HG02981 (cell line): ENCODE results near the gene FOXJ3.

Source experiments
- ATAC-seq: cut with Tn5 transposase; IDR thresholded peaks from one replicate; pipeline ENCODE4 v1.9.1; 2021; ENCODE audit warnings: mild to moderate bottlenecking, moderate library complexity; ENCODE audit not compliant: unreplicated experiment

The FOXJ3 gene

DNA sequence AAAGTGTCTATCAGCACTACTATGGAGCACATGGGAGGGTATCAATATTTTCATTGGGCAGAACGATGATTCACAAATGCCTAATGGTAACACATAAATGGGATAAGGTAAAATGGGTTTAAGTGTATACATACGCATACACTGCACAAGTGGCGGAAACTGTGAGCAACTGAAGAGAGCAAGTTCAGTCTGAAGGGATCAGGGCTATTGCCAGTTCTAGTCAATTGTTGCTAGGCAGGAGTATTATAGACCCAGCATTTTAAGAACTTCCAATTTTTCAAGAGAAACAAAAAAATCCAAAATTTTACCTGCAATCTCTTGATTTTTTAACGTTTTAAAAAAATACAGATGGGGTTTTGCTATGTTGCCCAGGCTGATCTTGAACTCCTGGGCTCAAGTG, 23.1 kb downstream of the FOXJ3 start:
- no peak for ATAC-seq

GRCh38 chr1:42311138-42311537, 23.9 kb downstream of the FOXJ3 start:
- no peak for ATAC-seq

DNA sequence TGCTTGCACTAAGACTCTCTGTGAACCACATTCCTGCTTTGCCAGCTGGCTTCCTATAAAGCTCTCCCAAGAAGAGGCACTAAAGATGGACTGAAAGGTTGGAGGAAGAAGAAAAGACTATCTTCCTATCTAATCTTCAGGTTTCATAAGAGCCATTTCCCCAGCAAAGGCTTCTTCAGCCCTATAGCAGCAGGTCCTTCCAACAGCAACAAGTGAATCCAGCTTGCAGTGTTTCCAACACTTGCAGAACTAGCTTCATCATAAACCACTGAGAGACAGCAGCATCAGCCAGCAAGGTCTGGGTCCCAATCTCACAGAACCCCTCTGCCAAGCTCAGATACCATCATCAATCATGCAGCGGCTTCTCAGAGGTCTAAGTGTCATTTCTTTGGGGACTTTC, 28.1 kb downstream of the FOXJ3 start:
- ATAC-seq = no peak

DNA sequence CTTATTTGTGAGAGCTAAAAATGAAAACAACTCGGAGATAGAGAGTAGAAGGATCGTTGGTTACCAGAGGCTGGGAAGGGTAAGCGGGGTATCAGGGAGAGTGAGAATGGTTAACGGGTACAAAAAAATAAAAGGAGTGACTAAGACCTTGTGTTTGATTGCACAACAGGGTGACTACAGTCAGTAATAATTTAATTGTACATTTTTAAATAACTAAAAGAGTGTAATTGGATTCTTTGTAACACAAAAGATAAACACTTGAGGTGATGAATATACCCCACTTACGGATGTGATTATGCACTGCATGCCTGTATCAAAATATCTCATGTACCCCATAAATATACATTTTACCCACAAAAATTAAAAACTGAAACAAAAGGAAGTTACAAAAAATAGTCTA, 29.4 kb downstream of the FOXJ3 start:
- no peak for ATAC-seq

GRCh38 chr1:42302034-42302433, 33.0 kb downstream of the FOXJ3 start:
- no peak for ATAC-seq

DNA sequence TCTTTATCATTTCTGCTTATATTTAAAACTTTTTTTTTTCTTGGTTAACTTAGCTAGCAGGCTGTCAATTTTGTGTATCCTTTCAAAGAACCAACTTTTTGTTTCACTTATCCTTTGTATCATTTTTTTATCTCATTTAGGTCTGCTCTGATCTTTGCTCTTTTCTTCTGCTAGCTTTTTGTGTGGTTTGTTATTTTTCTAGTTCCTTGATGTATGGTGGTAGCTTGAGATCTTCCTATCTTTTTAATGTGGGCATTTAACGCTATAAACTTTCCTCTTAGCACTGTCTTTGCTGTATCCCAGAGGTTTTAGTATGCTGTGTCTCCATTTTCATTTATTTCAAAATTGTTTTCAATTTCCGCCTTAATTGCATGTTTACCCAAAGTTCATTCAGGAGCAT, 36.5 kb downstream of the FOXJ3 start:
- no peak for ATAC-seq

- ATAC-seq = no peak
Observed at GRCh38 chr1:42295816-42296215, 39.2 kb downstream of the FOXJ3 start.

DNA sequence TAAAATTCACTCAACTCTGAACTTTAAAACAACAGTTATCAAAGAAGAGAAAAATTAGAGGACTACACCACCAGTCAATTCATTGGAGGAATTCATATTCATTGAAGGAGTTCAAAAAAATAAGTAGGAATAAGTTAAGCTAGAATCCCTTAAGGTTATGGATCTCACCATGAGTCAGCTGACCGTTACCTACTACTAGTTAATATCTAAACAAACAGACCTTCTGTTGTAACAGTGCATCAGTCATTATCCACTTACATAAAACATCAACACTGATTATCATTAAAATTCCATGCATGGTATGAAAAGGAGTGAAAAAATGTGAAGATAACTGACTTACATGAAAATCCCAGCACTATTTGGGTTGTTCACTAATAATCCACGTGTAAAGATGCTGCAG, 44.9 kb downstream of the FOXJ3 start:
- no peak for ATAC-seq

DNA sequence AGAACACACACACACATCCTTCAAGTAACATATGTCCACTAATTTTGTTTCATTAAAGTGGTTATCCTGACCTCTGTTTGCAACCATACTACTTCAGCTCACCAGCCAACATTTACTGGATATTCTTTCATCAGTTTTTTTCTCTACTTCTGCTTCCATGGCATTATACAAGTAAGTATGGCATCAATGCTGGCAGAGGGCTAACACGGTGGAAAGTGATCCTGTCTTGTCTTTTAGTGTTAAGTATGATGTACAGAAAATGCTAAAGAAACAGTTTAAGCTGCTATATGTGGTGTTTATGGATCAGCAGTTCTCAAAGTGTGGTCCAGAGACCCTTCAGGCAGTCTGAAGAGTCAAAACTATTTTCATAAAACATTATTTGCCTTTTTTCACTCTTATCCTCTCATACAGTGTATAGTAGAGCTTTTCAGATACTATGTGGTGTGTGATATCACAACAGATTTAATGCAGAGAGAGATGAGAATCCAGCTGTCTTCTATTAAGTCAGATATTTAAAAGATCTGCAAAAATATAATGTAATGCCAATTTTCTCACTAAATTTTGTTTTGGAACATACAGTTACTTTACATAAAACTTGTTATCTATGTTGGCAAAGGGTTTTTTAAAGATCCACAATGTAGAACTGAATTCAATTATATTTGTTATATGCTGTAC, 46.6 kb downstream of the FOXJ3 start:
- no peak for ATAC-seq

GRCh38 chr1:42282867-42283583, 52.0 kb downstream of the FOXJ3 start:
- no peak for ATAC-seq

- ATAC-seq = no peak
Observed at GRCh38 chr1:42282024-42282579, 52.9 kb downstream of the FOXJ3 start.

DNA sequence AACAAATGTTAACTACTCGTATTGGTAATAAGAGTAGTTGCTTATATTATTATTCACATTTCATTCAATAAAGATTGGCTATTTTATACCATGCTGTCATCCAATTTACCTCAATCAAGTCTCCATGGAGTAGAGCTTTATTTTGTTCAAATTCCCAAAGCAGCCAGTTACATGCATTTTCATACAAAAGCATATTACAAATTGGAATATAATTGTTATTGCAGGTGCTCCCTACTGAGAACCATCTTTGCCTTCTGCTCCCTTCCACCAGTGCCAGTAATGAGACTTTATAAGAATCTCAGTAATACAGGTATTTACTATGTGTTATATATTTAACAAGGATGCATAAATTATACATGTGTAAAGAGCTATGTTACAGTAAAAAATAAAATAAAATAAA, 54.2 kb downstream of the FOXJ3 start:
- no peak for ATAC-seq

- ATAC-seq = no peak
Observed at GRCh38 chr1:42279055-42279454, 56.0 kb downstream of the FOXJ3 start.

DNA sequence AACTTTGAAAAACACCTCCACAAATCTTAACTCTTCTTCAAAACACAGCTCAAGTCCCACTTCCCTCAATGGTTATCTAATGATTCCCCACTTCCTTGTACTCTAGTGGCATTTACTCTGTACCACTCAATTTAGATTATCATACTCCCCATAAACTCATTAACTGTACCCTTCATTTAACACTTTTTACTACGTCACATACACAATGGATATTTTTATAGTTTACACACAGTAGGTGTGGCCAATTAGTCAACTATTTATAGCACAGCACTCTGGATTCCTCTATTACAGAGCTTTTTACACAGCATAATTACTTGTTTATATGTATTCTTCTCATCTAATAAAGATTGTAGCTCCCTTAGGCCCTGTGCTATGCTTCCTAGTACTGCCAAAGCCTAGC, 62.1 kb downstream of the FOXJ3 start:
- no peak for ATAC-seq

DNA sequence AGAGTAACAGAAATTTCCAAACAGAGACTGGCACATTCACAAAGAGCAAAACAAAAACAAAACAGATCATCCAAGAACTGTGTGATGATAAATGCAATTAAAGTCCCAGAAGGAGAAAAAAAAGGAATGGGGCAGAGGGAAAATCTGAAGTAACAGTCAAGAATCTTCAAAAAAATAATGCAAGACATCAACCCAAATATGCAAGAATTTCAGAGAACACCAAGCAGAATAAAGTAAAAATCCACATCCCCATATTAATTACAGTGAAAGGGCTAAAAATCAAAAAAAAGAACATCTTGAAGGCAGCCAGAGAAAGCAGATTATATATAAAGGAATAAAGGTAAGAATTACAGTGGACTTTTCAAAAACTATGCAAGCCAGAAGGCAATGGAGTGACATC, 67.1 kb downstream of the FOXJ3 start:
- no peak for ATAC-seq

DNA sequence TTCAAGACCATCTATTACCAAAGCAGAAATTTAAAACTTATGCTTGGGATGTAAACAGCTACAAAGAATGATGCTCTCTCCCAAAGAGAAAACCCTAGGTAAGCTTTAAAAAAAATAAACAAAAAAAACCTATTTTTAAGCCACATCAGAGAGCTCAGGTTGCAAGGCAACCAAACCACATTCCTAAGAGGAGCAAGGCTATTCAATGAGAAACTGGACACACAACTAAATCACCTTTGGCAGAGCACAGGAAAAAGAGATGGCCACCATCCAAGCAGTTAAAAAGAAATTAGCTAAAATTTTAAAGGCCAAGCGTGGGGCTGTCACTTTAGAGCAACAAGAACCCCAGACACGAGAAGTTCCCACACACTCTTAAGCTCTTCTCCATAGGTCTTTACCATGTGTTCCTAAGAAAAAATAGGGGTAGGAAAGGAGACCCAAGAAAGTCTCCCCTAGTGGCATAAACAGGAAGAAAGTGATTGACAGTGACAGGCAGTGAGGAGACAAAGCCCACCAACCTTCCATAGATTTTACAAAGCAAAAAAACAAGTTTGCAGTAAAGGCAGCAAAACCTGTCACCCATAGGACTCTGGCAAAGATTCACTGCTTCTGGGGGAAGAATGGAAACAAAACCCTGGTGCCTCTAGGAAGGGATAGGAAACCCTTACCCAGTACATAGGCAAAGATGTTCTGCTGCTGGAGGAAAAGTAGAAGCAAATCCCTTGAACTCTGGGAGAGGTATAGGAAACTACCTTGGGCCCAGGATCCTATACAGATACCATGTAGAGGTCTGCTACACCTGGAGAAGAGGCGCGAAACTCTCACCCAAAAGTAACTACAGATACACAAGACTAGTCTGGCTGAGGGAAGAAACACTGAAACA, 68.5 kb downstream of the FOXJ3 start:
- no peak for ATAC-seq

DNA sequence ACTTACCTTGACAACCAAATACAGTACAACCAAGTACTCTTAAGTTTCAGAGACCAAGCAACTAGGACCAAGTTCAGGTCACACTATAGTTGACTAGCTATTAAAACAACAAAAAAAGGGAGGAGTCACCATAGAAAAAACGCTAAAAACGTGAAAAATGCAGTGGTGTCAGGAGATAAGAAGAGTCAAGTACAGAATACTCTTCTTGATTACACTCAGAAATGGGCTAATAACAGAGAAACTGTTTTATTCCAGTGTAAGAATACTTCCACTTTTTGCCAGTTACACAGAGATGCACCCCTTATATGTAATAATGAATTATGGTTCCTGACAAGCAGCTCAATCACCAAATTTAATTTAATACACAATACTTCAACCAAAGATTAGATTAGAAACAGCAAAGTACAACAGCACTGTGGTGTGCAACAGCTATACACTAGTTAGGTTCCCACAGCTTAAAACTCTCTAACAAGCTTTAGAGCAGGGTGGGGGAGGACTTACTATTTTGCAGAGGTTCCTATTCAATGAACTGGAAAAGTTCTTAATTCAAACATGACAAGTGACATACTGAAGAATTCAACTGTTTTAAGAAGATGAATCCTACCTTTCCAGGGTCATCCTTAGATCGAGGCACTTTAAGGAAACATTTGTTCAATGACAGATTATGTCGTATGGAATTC, 70.4 kb downstream of the FOXJ3 start:
- ATAC-seq = no peak

- no peak for ATAC-seq
Observed at GRCh38 chr1:42263019-42263418, 72.0 kb downstream of the FOXJ3 start.

DNA sequence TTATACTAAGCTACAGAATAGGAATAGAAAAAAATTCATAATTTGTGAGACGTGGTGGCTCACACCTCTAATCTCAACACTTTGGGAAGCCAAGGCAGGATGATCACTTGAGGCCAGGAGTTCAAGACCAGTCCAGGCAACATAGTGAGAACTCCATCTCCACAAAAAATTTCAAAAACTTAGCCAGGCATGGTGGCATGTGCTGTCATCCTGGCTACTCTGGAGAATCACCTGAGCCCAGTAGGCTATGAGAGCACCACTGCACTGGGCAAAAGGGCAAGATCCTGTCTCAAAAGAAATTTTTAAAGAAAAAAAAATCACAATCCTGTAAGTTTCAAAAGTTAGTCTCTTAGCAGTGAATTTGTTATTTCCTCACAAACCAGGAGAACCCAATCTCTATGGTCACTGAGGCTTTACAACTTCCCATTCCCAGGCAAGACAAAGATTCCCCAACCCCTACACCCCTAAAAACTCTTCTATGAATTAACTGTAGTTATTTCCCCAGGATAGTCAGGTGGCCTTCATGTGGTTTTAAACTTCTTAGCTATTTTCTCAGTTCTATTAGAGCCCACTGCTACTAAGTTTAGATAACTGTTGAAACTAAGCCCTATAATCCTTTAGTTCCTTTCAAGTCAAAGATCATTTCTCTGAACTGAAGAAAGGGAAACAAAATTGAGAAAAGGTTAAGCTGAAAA, 74.5 kb downstream of the FOXJ3 start:
- no peak for ATAC-seq

DNA sequence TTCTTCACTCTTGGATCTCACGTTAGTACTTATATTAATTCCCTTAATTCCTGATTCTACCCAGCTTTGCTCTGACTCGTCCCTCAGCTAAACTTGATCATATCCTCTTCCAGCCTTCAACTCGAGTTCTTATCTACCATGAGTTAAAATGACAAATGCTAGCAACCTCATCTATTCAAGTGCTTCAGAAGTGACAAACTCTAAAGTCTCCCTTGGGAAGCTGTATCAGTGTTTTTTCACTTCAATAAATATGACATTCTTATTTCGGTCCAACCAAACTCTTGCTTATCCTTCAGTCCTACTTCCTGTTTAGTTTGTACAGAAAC, 75.3 kb downstream of the FOXJ3 start:
- peak; percentile 9 for ATAC-seq
